H9 (cell line): Measurements from ENCODE around the gene TRABD2B. TPM values are rescaled to one million over a fixed set of nuclear protein-coding genes. Genes with fewer than 3 reads are reported as not detected.

Experiments
- DNase-seq: peaks from one replicate; pipeline ENCODE4 v3.0.0-alpha.2; 2017
- H2AFZ ChIP-seq: one replicate; pipeline ENCODE4 v1.6.1; 2013; ENCODE audit warnings: mild to moderate bottlenecking, low read length, control low read depth, moderate library complexity
- H2AK5ac ChIP-seq: 2 replicates; pipeline ENCODE4 v1.6.1; 2013; ENCODE audit warnings: low read length, control low read depth, mixed read lengths; ENCODE audit not compliant: insufficient read length
- H2BK120ac ChIP-seq: one replicate; pipeline ENCODE4 v1.6.1; 2013; ENCODE audit warnings: low read depth, mild to moderate bottlenecking, low read length, control low read depth, inconsistent platforms; ENCODE audit not compliant: poor library complexity, severe bottlenecking
- H2BK12ac ChIP-seq: 2 replicates; pipeline ENCODE4 v1.6.1; 2013; ENCODE audit warnings: low read length, control low read depth, mixed read lengths, low read depth; ENCODE audit not compliant: insufficient read length
- H2BK15ac ChIP-seq: 2 replicates; pipeline ENCODE4 v1.6.1; 2013; ENCODE audit warnings: low read depth, low read length, control low read depth
- H2BK20ac ChIP-seq: one replicate; pipeline ENCODE4 v1.6.1; 2013; ENCODE audit warnings: low read depth, mild to moderate bottlenecking, low read length, control low read depth, inconsistent platforms; ENCODE audit not compliant: poor library complexity, severe bottlenecking
- H2BK5ac ChIP-seq: 2 replicates; pipeline ENCODE4 v1.6.1; 2013; ENCODE audit warnings: low read length, control low read depth, mixed read lengths; ENCODE audit not compliant: insufficient read length
- H3K14ac ChIP-seq: 2 replicates; pipeline ENCODE4 v1.6.1; 2013; ENCODE audit warnings: low read length, control low read depth; ENCODE audit not compliant: insufficient read depth
- H3K18ac ChIP-seq: 2 replicates; pipeline ENCODE4 v1.6.1; 2013; ENCODE audit warnings: low read depth, mild to moderate bottlenecking, mixed read lengths, low read length, control low read depth; ENCODE audit not compliant: insufficient read length
- H3K23ac ChIP-seq: 2 replicates; pipeline ENCODE4 v1.6.1; 2013; ENCODE audit warnings: low read length, control low read depth, mixed read lengths, low read depth; ENCODE audit not compliant: insufficient read length
- H3K23me2 ChIP-seq: 2 replicates; pipeline ENCODE4 v1.6.1; 2013; ENCODE audit warnings: low read depth, mild to moderate bottlenecking, mixed read lengths, low read length, control low read depth; ENCODE audit not compliant: insufficient read length, poor library complexity, severe bottlenecking
- H3K27ac ChIP-seq: 2 replicates; pipeline ENCODE4 v1.5.1; 2013; ENCODE audit warnings: low read length, control low read depth, mixed read lengths, low read depth; ENCODE audit not compliant: insufficient read length
- H3K27me3 ChIP-seq: 2 replicates; pipeline ENCODE4 v1.6.1; 2013; ENCODE audit warnings: low read length, control low read depth, inconsistent platforms; ENCODE audit not compliant: insufficient read depth
- H3K4ac ChIP-seq: 2 replicates; pipeline ENCODE4 v1.6.1; 2013; ENCODE audit warnings: low read depth, mild to moderate bottlenecking, control low read depth, inconsistent platforms, low read length, moderate library complexity
- H3K4me1 ChIP-seq: 2 replicates; pipeline ENCODE4 v1.6.1; 2013; ENCODE audit warnings: low read length, control low read depth, inconsistent platforms; ENCODE audit not compliant: insufficient read depth
- H3K4me2 ChIP-seq: 2 replicates; pipeline ENCODE4 v1.6.1; 2013; ENCODE audit warnings: low read length, control low read depth, mixed read lengths; ENCODE audit not compliant: insufficient read length, insufficient read depth
- H3K56ac ChIP-seq: 2 replicates; pipeline ENCODE4 v1.6.1; 2013; ENCODE audit warnings: low read depth, mild to moderate bottlenecking, mixed read lengths, low read length, control low read depth; ENCODE audit not compliant: insufficient read length
- H3K79me1 ChIP-seq: 2 replicates; pipeline ENCODE4 v1.6.1; 2013; ENCODE audit warnings: low read depth, mild to moderate bottlenecking, moderate library complexity, low read length, control low read depth, inconsistent platforms; ENCODE audit not compliant: insufficient read depth, poor library complexity, severe bottlenecking
- H3K79me2 ChIP-seq: 2 replicates; pipeline ENCODE4 v1.6.1; 2013; ENCODE audit warnings: low read length, control low read depth, inconsistent platforms; ENCODE audit not compliant: insufficient read depth
- H3K9ac ChIP-seq: 2 replicates; pipeline ENCODE4 v1.6.1; 2013; ENCODE audit warnings: low read length, control low read depth, mixed read lengths; ENCODE audit not compliant: insufficient read length; ENCODE audit errors: extremely low read depth
- H3K9me3 ChIP-seq: one replicate; pipeline ENCODE4 v1.6.1; 2013; ENCODE audit warnings: low read depth, low read length, inconsistent platforms; ENCODE audit not compliant: control insufficient read depth
- H3T11ph ChIP-seq: one replicate; pipeline ENCODE4 v1.6.1; 2013; ENCODE audit warnings: mild to moderate bottlenecking, low read length, control low read depth, inconsistent platforms
- H4K20me1 ChIP-seq: one replicate; pipeline ENCODE4 v1.6.1; 2013; ENCODE audit not compliant: control insufficient read depth, insufficient read length, insufficient read depth
- H4K5ac ChIP-seq: 2 replicates; pipeline ENCODE4 v1.6.1; 2013; ENCODE audit warnings: low read depth, mild to moderate bottlenecking, mixed read lengths, low read length, control low read depth; ENCODE audit not compliant: insufficient read length
- H4K8ac ChIP-seq: replicated peaks from 2 replicates; pipeline ENCODE4 v1.6.1; 2013; ENCODE audit warnings: low read length, control low read depth, mixed read lengths, low read depth; ENCODE audit not compliant: insufficient read length
- H4K91ac ChIP-seq: 2 replicates; pipeline ENCODE4 v1.6.1; 2013; ENCODE audit warnings: low read depth, mild to moderate bottlenecking, moderate library complexity, mixed read lengths, low read length, control low read depth; ENCODE audit not compliant: insufficient read length
- H3K27ac Mint-ChIP-seq, 3 experiments: 2 replicates in 2 of 3; 3 replicates in 1 of 3; pipeline ENCODE4 v1.8.0; 2020 to 2021; ENCODE audit warnings: mixed read lengths in 3 of 3, mild to moderate bottlenecking in 1 of 3, moderate library complexity in 1 of 3
- H3K27me3 Mint-ChIP-seq: 2 replicates; pipeline ENCODE4 v1.8.0; 2021; ENCODE audit warnings: low read depth, mild to moderate bottlenecking, moderate library complexity, mixed read lengths
- H3K36me3 Mint-ChIP-seq, 3 experiments: 2 replicates in 2 of 3; 3 replicates in 1 of 3; pipeline ENCODE4 v1.8.0; 2020 to 2021; ENCODE audit warnings: low read depth in 3 of 3, mixed read lengths in 3 of 3; ENCODE audit not compliant: insufficient read depth in 1 of 3
- H3K4me1 Mint-ChIP-seq, 2 experiments: 2 replicates each; pipeline ENCODE4 v1.8.0; 2020; ENCODE audit warnings: mixed read lengths in 2 of 2
- H3K4me3 Mint-ChIP-seq, 2 experiments: 2 replicates in 1 of 2; 3 replicates in 1 of 2; pipeline ENCODE4 v1.8.0; 2020 to 2021; ENCODE audit warnings: mild to moderate bottlenecking in 2 of 2, mixed read lengths in 2 of 2, moderate library complexity in 1 of 2
- H3K9me3 Mint-ChIP-seq, 2 experiments: 2 replicates in 1 of 2; 3 replicates in 1 of 2; pipeline ENCODE4 v1.8.0; 2020; ENCODE audit warnings: mild to moderate bottlenecking in 2 of 2, mixed read lengths in 2 of 2, moderate library complexity in 1 of 2
- WGBS: extraction: QIAGEN DNeasy Blood & Tissue Kit; methylation state at CpG from one replicate; pipeline ENCODE4 v1.1.7; 2013; ENCODE audit warnings: missing lambda C conversion rate, low lambda C conversion rate, mixed read lengths; ENCODE audit not compliant: insufficient read length; ENCODE audit errors: extremely low coverage; 5-methylcytosine and 5-hydroxymethylcytosine counted together
- total RNA-seq: library from RNA; stranded (reverse); gene quantifications from 2 replicates; pipeline ENCODE4 v1.2.1, GENCODE V29; 2021
- TF ChIP-seq, protein P1 (sequence below): fragments of 200-600 bp; sonication (generic); conservative IDR thresholded peaks from 3 replicates; pipeline ENCODE4 v1.8.0; 2021; ENCODE audit warnings: antibody characterized with exemption, mild to moderate bottlenecking

TRABD2B gene
- total RNA-seq, 1 experiment from 2014 or later = 2.3 TPM

DNA sequence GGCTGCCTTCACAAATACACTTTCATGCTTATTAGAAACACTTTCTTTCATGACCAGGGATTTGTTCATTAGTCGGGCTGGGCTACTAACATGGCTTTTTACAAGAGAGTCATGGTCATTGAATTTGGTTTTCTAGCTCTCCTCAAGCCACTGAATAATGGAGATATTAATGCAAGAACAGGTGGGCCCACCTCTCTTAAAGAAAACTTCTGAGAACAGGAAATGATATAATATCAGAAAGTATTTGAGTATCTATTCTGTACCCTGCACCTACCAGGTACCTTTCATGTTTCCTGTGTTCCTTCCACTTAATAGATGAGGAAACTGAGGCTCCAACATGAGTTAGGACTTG, 90.0 kb downstream of the TRABD2B start:
- Histone ChIP-seq H3K27ac (no peak overlapping the region), H3K4me2 (no peak overlapping the region), H3K14ac (no peak overlapping the region), H2BK120ac (no peak overlapping the region), H2BK20ac (no peak overlapping the region), H3K79me1 (no peaks in the 10 kb centered on the region), H3K4ac (no peak overlapping the region), H3K9me3 (no peaks in the 10 kb centered on the region), H4K5ac (no peak overlapping the region), H3T11ph (no peak overlapping the region), H3K27me3 (no peaks in the 10 kb centered on the region), H3K18ac (no peak overlapping the region), H2BK12ac (no peak overlapping the region), H4K20me1 (no peaks in the 10 kb centered on the region), H3K79me2 (no peaks in the 10 kb centered on the region), H3K9ac (no peak overlapping the region), H3K23ac (no peak overlapping the region), H2AFZ (no peak overlapping the region), H4K8ac (no peak overlapping the region), H2BK15ac (no peak overlapping the region), H3K23me2 (no peaks in the 10 kb centered on the region), H2BK5ac (no peak overlapping the region), H2AK5ac (no peak overlapping the region), H4K91ac (no peak overlapping the region), H3K56ac (no peak overlapping the region), H3K4me1 (no peaks in the 10 kb centered on the region)
- WGBS = no CpG with 5 or more reads among the region's 1 CpG
- DNase-seq = no peak
- Mint-ChIP-seq H3K27ac (no peak overlapping the region), H3K27me3 (no peaks in the 10 kb centered on the region; the same call in 1 of the 2 replicates), H3K9me3 (no peaks in the 10 kb centered on the region; a peak in 1 of 5 replicates), H3K4me1 (peaks cover 14 to 19% of the 10 kb centered on the region in 2 experiments), H3K4me3 (no peak overlapping the region), H3K36me3 (no peaks in the 10 kb centered on the region)
- TF ChIP-seq, protein P1, sequence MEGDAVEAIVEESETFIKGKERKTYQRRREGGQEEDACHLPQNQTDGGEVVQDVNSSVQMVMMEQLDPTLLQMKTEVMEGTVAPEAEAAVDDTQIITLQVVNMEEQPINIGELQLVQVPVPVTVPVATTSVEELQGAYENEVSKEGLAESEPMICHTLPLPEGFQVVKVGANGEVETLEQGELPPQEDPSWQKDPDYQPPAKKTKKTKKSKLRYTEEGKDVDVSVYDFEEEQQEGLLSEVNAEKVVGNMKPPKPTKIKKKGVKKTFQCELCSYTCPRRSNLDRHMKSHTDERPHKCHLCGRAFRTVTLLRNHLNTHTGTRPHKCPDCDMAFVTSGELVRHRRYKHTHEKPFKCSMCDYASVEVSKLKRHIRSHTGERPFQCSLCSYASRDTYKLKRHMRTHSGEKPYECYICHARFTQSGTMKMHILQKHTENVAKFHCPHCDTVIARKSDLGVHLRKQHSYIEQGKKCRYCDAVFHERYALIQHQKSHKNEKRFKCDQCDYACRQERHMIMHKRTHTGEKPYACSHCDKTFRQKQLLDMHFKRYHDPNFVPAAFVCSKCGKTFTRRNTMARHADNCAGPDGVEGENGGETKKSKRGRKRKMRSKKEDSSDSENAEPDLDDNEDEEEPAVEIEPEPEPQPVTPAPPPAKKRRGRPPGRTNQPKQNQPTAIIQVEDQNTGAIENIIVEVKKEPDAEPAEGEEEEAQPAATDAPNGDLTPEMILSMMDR = no peak
